GM18951 (cell line): ENCODE measurements around the gene MGST2.
"Not testable (repeated sequence)": the region's sequence is repeated elsewhere in the genome, so short reads cannot be mapped to it uniquely, and the experiment has no call there.

ENCODE experiments used
- POLR2A ChIP-seq: IDR thresholded peaks from 4 replicates; pipeline ENCODE4 v1.6.1; 2011; ENCODE audit warnings: mild to moderate bottlenecking; ENCODE audit not compliant: insufficient read length, insufficient read depth; ENCODE audit errors: extremely low read depth
- in situ Hi-C: fragments of 300-500 bp; cut with MboI; formaldehyde crosslinking; loops from one replicate; pipeline ENCODE4 v1.12.0; 2022; ENCODE audit warnings: low sequenced_read_pairs, mixed read lengths, inconsistent platforms; ENCODE audit not compliant: unreplicated experiment

Gene MGST2

GRCh38 chr4:139665690-139666529 lies at the start of gene MGST2:
Gene MGST2 (plus strand): TSS chr4:139665819. CDS start chr4:139666020, 201 bp downstream.
- peak; percentile 48 for TF ChIP-seq POLR2A
- in situ Hi-C loops: no loop called here

DNA sequence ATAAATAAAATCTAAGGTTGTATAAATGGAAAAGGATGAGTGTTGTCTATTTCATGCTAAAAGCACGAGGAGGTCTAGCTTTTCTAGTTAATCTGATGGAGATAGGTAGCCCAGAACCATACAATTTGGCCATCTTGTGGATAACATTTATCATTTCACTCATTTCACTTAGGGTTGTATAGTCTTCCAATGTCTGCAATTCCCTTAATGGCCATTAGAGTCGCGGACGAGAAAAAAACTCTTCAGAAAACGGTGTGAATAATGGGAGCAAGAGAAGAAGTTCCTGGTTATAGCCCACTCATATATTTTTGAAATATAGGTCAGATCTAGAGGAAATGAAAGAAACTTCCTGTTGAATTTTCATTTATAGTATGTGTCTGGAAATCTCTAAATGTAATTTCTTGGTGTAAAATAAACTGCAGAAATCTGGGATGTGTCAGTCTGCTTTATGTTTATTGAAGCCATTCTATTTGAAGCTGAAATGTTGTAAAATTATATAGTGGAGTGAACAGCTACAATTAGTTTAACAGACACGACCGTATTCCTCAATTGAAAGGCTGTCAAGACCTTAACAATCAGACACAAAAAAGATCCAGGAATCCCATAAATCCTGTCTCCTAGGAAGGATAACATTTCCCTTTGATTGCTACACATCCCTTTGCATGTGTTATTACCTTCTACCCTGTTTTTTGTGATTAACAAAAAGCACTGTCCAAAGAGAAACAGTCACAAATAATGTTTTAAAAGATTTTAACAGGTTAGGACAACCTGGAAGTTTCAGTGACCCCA lies 47.7 kb upstream of the MGST2 start:
- in situ Hi-C loops: no loop called here
- TF ChIP-seq POLR2A: no peak

DNA sequence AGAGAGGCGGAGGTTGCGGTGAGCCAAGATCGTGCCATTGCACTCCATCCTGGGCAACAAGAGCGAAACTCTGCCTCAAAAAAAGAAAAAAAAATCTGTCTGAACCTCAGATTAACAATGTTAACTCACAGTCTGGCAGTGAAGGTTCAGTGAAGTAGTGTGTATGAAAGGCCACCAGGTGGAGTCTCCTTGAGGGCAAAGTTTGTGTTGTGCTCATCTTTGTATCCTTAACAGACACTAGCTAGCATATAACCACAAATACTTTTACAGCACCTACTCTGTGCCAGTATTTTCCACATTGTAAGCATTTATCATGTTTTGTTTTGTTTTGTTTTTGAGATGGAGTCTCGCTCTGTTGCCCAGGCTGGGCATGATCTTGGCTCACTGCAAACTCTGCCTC lies 46.0 kb upstream of the MGST2 start:
- TF ChIP-seq POLR2A: no peak
- in situ Hi-C loops: no loop called here

DNA sequence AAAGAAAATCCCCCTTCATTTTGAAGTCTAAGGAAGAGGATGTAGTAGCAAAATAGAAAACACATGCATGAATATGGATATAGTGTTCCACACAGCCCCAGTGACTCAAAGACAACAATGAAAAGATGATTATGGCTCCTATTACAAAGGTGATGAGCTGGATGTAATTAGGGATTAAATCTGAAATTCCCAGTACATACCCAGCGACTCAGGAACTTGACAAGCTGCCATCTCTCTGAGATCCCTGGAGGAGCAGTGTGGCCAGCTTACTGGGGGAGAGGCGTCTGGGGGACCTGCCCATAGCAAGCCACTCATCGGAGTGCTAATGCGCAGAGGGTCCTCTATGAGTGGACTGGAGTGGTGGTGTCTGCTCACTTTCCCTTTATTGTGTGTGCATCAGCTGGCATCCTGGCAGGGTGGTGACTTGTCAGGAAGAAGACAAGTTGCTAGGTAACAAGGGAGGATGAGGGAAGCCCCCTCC lies 42.7 kb upstream of the MGST2 start:
- in situ Hi-C loops: no loop called here
- TF ChIP-seq POLR2A: no peak

DNA sequence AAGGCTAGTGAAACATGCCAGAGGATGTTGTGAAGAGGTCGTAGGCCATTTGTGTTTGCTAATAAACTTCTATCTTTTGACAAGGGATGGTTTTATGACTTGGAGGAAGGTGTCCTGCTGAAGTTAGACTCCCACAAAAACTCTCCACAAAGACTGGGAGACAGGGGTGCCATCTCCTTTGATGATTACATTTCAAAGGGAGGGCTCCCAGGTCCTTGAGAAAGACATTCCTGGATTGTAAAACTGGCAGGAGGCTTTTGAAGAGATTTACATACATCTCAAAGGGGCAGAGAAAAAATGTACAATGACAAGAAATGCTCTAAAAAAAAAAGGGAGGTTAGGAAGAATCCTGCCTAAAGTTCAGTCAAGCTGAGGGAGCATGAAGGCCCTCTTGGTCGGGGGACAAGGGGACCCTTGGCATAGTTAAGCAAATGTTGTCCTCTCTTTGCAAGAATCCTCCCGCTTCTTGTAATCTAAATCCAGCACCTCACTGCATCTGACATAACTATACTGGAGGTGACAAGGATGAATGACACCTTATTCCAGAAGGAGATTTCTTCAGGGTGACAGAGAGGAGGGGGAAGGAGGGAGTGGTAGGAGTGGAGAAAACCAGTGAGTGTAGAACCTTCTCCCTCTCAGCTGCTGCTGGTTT lies 41.1 kb upstream of the MGST2 start:
- no peak for TF ChIP-seq POLR2A
- in situ Hi-C loops: no loop called here

GRCh38 chr4:139625093-139625455 lies 40.5 kb upstream of the MGST2 start:
- in situ Hi-C loops: no loop called here
- no peak for TF ChIP-seq POLR2A

- TF ChIP-seq POLR2A: no peak
Measured at GRCh38 chr4:139625482-139625881, 40.1 kb upstream of the MGST2 start.

DNA sequence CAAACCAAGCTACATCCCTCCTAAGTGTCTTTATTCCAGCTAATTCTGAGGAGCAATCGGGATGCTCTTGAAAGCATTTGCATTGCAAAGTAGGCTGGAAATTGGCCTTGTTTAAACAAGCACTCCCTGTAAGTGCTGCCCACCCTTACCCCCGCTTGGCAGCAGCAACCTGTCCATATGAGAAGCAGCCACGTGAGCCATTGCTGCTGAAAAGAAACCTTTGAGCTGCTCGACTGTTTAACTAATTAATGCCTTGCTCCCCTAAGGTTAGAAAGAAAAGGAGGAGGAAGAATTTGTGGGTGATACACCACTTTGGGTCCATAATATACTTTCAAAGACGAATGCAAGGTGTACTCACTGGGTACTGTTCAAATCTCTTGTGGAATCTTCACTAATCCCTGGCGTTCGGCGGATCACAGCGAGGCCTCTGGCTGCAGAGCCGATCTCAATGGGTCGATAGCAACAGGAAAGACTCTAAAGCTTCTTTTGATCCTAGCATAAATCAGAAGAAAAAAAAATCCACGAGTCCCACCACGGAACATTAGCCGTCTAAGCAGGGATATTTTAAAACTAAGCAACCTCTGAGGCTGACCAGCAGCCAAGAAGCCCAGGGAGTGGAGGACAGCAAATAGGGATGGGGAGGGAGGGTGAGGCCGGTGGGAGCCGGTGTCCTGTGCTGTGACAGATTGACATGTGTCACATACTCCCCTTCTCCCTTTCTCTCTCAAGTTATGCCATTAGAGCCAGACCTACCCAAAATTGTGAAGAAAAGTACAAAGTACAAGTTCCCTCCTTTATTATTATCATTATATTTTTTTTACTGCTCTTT lies 37.2 kb upstream of the MGST2 start:
- TF ChIP-seq POLR2A: no peak
- in situ Hi-C loops: no loop called here

More at GRCh38 chr4:139625482-139625881, 40.1 kb upstream of the MGST2 start:
- in situ Hi-C loops: no loop called here

- in situ Hi-C loops: no loop called here
- no peak for TF ChIP-seq POLR2A
Measured at GRCh38 chr4:139629436-139630125, 36.0 kb upstream of the MGST2 start.

GRCh38 chr4:139630126-139630495 lies 35.5 kb upstream of the MGST2 start:
- no peak for TF ChIP-seq POLR2A
- in situ Hi-C loops: no loop called here

DNA sequence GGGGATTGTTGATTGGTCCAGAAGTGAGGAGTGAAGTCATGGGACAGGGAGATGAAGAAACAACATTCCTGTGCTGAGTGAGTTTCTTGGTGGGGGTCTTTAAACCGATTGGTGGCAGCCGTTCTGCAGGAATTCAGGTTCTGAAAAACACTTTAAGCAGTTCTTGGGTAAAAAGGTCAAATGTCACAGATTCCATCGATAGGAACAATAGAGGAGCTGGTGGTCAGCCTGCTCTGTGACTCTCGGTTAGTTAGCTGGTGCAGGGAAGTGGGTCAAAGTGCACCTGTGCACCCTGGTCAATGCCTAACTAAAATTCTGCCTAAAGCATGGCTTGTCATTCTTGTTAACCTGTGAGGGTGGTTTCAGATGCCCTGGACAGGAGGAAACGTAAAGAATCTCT lies 34.6 kb upstream of the MGST2 start:
- no peak for TF ChIP-seq POLR2A
- in situ Hi-C loops: no loop called here

DNA sequence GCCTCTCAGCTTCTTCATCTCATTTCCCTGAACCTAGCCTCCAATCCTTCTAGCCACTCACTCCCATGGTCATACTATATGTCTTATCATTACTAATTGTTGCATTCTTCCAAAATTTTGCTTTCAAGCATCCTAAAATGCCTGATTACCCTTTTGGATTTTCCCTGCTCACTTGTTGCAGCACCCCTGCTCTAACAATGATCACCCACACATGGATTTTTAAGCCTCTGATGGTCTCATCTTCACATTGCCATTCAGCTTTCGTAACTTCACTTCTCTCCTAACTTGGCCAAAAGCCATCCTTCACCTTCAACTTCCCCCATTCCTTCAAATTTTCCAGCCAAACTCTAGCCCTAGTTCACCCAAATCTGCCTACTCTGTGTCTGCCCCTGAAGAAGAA lies 33.8 kb upstream of the MGST2 start:
- no peak for TF ChIP-seq POLR2A
- in situ Hi-C loops: no loop called here

DNA sequence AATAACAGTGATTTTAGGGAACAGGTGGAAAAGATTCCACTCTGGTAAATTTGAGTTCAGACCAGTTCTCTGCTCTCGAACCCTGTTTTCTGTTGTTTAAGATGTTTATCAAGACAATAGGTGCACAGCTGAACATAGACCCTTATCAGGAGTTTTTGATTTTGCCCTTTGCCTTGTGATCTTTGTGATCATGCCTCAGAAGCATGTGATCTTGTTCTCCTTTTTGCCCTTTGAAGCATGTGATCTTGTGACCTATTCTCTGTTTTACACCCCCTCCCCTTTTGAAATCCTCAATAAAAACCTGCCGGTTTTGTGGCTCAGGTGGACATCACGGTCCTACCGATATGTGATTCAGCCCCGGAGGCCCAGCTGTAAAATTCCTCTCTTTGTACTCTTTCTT lies 32.9 kb upstream of the MGST2 start:
- in situ Hi-C loops: not testable (repeated sequence)
